ENCODE measurements around the gene ATG4A. TPM values are rescaled to one million over a fixed set of nuclear protein-coding genes. Genes with fewer than 3 reads are reported as not detected.

ATG4A gene
- total RNA-seq, 4 donors from 2014 or later, result 5.9 to 18.0 (median 11.8) TPM

DNA sequence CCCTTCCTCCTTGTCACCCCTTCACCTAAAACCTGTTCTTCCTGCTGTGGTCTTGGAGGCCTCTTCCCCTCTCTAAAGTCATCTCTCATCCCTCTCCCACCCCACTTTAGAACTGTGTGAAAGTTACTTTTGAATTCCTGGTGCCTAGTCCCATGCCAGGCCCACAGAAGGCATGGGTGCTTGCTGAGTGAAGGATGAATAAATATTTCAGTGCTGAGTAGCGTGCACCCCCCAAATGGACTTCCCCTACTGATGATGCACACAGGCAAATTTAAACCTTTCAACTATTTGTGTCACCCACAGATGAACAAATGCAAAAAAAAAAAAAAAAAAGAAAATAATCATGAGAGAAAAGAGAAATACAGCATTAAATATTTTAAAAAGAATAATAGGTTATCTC lies 20.0 kb upstream of the ATG4A start:
- WGBS, 2 donors, result 17 to 60% methylated on average over 1 of the region's 1 CpG
- Histone ChIP-seq H3K4me3 (no peak overlapping the region), H3K36me3 (no peaks in the 10 kb centered on the region), H3K27ac (no peak overlapping the region), H3K27me3 (no peaks in the 10 kb centered on the region), H3K9me3 (no peaks in the 10 kb centered on the region), H3K4me1 (peaks cover 0 to 11% (median 0%) of the 10 kb centered on the region in 3 donors)
- no peak for TF ChIP-seq POLR2A (IDR thresholded peaks at IDR 0.05)
- TF ChIP-seq, protein P1, sequence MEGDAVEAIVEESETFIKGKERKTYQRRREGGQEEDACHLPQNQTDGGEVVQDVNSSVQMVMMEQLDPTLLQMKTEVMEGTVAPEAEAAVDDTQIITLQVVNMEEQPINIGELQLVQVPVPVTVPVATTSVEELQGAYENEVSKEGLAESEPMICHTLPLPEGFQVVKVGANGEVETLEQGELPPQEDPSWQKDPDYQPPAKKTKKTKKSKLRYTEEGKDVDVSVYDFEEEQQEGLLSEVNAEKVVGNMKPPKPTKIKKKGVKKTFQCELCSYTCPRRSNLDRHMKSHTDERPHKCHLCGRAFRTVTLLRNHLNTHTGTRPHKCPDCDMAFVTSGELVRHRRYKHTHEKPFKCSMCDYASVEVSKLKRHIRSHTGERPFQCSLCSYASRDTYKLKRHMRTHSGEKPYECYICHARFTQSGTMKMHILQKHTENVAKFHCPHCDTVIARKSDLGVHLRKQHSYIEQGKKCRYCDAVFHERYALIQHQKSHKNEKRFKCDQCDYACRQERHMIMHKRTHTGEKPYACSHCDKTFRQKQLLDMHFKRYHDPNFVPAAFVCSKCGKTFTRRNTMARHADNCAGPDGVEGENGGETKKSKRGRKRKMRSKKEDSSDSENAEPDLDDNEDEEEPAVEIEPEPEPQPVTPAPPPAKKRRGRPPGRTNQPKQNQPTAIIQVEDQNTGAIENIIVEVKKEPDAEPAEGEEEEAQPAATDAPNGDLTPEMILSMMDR (IDR thresholded peaks at IDR 0.05), result no peak
- DNase-seq, result no peak
- intact Hi-C loops (cut with DNase I), result no loop called here

DNA sequence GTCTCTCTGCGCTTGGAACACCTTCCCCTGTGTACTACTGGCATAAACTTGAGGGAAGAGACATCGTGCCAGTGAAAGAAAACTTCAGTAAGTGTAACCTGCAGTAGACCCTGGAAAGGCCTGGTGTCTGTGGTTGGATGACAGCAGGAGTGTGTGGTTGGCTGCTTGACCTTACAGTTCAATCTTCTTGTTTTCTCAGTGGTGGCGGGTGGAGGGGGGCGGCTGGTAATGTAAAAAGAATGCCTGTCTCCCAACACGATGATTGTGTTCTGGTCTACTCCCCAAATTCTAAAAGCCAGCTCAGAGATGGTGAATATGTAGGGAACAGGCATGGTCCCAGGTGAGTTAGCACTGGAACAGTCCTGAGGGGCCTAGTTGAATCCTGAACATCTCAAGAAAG lies 18.8 kb upstream of the ATG4A start:
- Histone ChIP-seq H3K27ac (no peak overlapping the region), H3K4me1 (peaks cover 0 to 11% (median 0%) of the 10 kb centered on the region in 3 donors), H3K27me3 (no peaks in the 10 kb centered on the region), H3K9me3 (no peaks in the 10 kb centered on the region), H3K36me3 (no peaks in the 10 kb centered on the region), H3K4me3 (no peak overlapping the region)
- WGBS, 2 donors, result 60 to 62% methylated on average over 2 to 5 of the region's 5 CpGs
- TF ChIP-seq, protein P1 (IDR thresholded peaks at IDR 0.05), result no peak
- no peak for TF ChIP-seq POLR2A (IDR thresholded peaks at IDR 0.05)
- no peak for DNase-seq
- intact Hi-C loops (cut with DNase I), result no loop called here

DNA sequence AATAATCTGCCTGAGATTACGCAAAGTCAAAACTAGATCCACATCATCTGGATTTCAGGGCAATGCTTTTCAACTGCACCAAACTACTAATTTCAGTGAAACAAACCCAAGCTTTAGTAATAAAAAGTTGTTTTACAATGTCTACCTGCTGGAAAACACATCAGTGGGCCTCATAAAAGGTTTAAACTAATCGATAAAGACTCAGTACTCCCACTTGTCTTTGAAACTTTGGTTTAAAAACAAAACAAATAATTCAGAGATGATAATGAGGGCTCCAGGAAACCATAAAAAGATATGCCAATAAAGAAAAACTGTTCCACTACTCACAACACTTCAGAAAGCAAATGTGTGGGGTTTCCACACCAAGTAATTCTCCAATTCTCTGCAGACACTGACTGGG lies 10.5 kb upstream of the ATG4A start:
- intact Hi-C loops (cut with DNase I), result no loop called here
- Histone ChIP-seq H3K9me3 (no peaks in the 10 kb centered on the region), H3K4me3 (no peak overlapping the region), H3K27ac (no peak overlapping the region), H3K27me3 (no peaks in the 10 kb centered on the region), H3K36me3 (peaks cover 0 to 19% (median 0%) of the 10 kb centered on the region in 3 donors), H3K4me1 (no peaks in the 10 kb centered on the region)
- no peak for DNase-seq
- 84 to 100% methylated on average over 2 of the region's 2 CpGs for WGBS, 2 donors
- no peak for TF ChIP-seq POLR2A (IDR thresholded peaks at IDR 0.05)
- TF ChIP-seq, protein P1 (IDR thresholded peaks at IDR 0.05), result no peak

DNA sequence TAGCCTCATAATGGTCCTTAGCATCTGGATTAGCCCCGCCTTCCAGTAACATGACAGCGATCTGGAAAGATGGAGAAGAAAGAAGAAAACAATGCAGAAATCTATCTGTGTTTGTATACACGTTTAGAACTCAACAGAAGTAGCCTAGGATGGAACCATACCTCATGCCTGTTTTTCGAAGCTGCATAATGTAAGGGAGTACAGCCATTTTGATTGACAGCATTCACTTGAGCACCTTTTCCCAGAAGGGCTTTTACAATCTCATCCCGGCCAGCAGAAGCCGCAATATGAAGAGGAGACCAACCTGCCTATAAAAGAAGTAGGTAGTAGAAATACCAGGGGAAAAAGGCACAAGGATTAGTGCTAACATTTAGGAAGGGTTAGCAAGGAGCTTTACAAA lies 3.8 kb upstream of the ATG4A start:
- 77 to 90% methylated on average over 5 to 6 of the region's 6 CpGs for WGBS, 2 donors
- H3K9me3 ChIP-seq, result no peaks in the 10 kb centered on the region
- H3K27me3 ChIP-seq, result no peaks in the 10 kb centered on the region
- H3K4me3 ChIP-seq, result no peak overlapping the region
- intact Hi-C loops (cut with DNase I), result no loop called here
- no peak overlapping the region for H3K27ac ChIP-seq
- peaks cover 0 to 26% (median 7%) of the 10 kb centered on the region in 3 donors for H3K4me1 ChIP-seq
- TF ChIP-seq POLR2A (IDR thresholded peaks at IDR 0.05), result no peak
- TF ChIP-seq, protein P1 (IDR thresholded peaks at IDR 0.05), result no peak
- DNase-seq, result no peak
- peaks cover 0 to 44% (median 0%) of the 10 kb centered on the region in 3 donors for H3K36me3 ChIP-seq

DNA sequence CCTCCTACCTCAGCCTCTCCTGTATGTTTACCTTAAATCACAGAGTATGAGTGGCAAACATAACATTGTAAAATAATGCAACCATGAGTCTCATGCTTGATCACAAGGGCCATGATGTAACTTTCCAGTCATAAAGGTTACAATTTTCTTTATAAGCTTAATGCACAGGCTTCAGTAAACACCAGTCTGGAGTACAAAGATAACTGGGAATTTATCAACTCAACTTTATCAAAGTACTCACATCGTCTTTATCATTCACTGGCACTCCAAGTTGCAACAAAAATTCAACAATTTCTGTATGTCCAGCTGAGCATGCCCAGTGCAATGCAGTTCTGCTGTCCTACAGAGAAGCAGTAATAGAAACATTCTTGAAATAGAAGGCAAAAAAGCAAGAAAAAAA lies 3.1 kb upstream of the ATG4A start:
- WGBS, 2 donors, result 71 to 91% methylated on average over 1 of the region's 1 CpG
- H3K9me3 ChIP-seq, result no peaks in the 10 kb centered on the region

More for the DNA sequence above, 3.1 kb upstream of the ATG4A start:
- H3K4me3 ChIP-seq, result no peak overlapping the region
- H3K27me3 ChIP-seq, result no peaks in the 10 kb centered on the region
- H3K36me3 ChIP-seq, result peaks cover 0 to 44% (median 0%) of the 10 kb centered on the region in 3 donors
- TF ChIP-seq, protein P1 (IDR thresholded peaks at IDR 0.05), result no peak
- no peak for TF ChIP-seq POLR2A (IDR thresholded peaks at IDR 0.05)
- DNase-seq, result no peak
- H3K4me1 ChIP-seq, result peaks cover 0 to 26% (median 7%) of the 10 kb centered on the region in 3 donors
- intact Hi-C loops (cut with DNase I), result no loop called here
- no peak overlapping the region for H3K27ac ChIP-seq

Data from esophagus squamous epithelium (tissue), 5 donors.